Immature natural killer cell (primary cell): ENCODE data around the gene SLAIN2. TPM values are rescaled to one million over a fixed set of nuclear protein-coding genes. Genes with fewer than 3 reads are reported as not detected.

ENCODE experiments used
- DNase-seq, 3 donors: peaks; one replicate each; pipeline ENCODE4 v3.0.0; 2022; ENCODE audit warnings: mixed read lengths in 1 of 3
- H3K27ac Mint-ChIP-seq, 6 donors: one replicate each; pipeline ENCODE4 v1.8.0; 2020; ENCODE audit warnings: mixed read lengths in 6 of 6, mild to moderate bottlenecking in 5 of 6, inconsistent platforms in 4 of 6, moderate library complexity in 3 of 6
- H3K27me3 Mint-ChIP-seq, 3 donors: one replicate each; pipeline ENCODE4 v1.8.0; 2020 to 2021; ENCODE audit warnings: low read depth in 3 of 3, mild to moderate bottlenecking in 3 of 3, mixed read lengths in 3 of 3, moderate library complexity in 3 of 3, inconsistent platforms in 1 of 3
- H3K36me3 Mint-ChIP-seq, 3 donors: one replicate each; pipeline ENCODE4 v1.8.0; 2020; ENCODE audit warnings: mixed read lengths in 3 of 3, inconsistent platforms in 2 of 3, mild to moderate bottlenecking in 2 of 3
- H3K4me1 Mint-ChIP-seq, 2 donors: one replicate each; pipeline ENCODE4 v1.8.0; 2020; ENCODE audit warnings: inconsistent platforms in 2 of 2, mild to moderate bottlenecking in 2 of 2, mixed read lengths in 2 of 2, moderate library complexity in 1 of 2
- H3K4me3 Mint-ChIP-seq, 5 donors: one replicate each; pipeline ENCODE4 v1.8.0; 2020; ENCODE audit warnings: mild to moderate bottlenecking in 5 of 5, mixed read lengths in 5 of 5, inconsistent platforms in 3 of 5, moderate library complexity in 3 of 5
- H3K9me3 Mint-ChIP-seq, 6 donors: one replicate each; pipeline ENCODE4 v1.8.0; 2020; ENCODE audit warnings: mild to moderate bottlenecking in 6 of 6, mixed read lengths in 6 of 6, inconsistent platforms in 4 of 6, moderate library complexity in 3 of 6
- polyA plus RNA-seq, 3 donors: library from polyadenylated mRNA; unstranded; fragments of 300-500 nt; fragmentation: Illumina TruSeq; gene quantifications; one replicate each; pipeline ENCODE4 v1.2.3, GENCODE V29; 2021

Gene SLAIN2
- polyA plus RNA-seq, 3 donors from 2014 or later, result 15.0 to 36.5 (median 28.4) TPM

DNA sequence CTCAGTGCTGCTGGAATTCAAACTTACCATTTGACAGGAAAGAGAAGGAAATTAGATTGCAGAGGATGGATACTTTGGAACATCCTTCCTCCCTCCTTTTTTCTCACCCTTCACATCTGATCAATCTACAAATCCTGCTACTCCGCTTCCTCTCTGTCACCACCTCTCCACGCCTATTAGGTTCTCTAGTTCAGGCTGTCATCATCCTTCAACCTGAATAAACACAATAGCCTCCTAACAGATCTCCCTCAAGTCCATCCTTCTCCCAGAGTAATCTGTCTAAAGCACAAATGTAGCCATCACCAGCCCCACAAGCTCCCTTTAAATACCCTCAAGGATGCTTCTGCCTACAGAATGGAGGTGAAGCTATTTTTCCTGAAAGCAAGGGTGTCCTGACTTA, 20.0 kb upstream of the SLAIN2 start:
- DNase-seq, result no peak
- Mint-ChIP-seq H3K4me1 (no peaks in the 10 kb centered on the region), H3K9me3 (no peaks in the 10 kb centered on the region), H3K36me3 (no peaks in the 10 kb centered on the region), H3K27ac (no peak overlapping the region), H3K4me3 (no peak overlapping the region), H3K27me3 (peaks cover 0 to 9% (median 0%) of the 10 kb centered on the region in 3 donors)

- Mint-ChIP-seq H3K4me1 (no peaks in the 10 kb centered on the region), H3K27me3 (peaks cover 0 to 9% (median 0%) of the 10 kb centered on the region in 3 donors), H3K36me3 (no peaks in the 10 kb centered on the region), H3K4me3 (no peak overlapping the region), H3K9me3 (no peaks in the 10 kb centered on the region), H3K27ac (no peak overlapping the region)
- DNase-seq, result no peak
Observed at GRCh38 chr4:48322063-48322462, 19.3 kb upstream of the SLAIN2 start.

DNA sequence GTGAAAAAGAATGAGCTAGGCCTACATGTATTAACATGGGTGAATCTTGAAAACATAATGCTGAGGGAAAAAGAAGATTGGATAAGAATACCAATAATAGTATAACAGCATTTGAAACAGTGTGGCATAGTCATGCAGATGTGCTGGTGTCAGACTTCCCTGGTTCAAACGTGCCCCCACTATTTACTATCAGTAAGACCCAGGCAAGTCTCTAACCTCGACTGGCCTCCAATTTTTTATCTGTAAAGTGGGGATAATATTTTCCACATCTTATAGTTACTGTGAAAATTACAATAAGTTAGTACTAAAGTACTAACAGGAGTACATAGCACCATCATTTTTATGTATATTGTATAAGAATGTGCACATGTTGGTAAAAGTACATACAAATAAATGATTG, 17.0 kb upstream of the SLAIN2 start:
- no peaks in the 10 kb centered on the region for H3K9me3 Mint-ChIP-seq

GRCh38 chr4:48329193-48329592, 12.1 kb upstream of the SLAIN2 start:
- no peak overlapping the region for H3K27ac Mint-ChIP-seq
- H3K27me3 Mint-ChIP-seq, result peaks cover 0 to 17% (median 11%) of the 10 kb centered on the region in 3 donors

More for the DNA sequence above, 17.0 kb upstream of the SLAIN2 start:
- H3K36me3 Mint-ChIP-seq, result no peaks in the 10 kb centered on the region
- peaks cover 0 to 10% (median 9%) of the 10 kb centered on the region in 3 donors for H3K27me3 Mint-ChIP-seq
- no peak for DNase-seq
- no peaks in the 10 kb centered on the region for H3K4me1 Mint-ChIP-seq
- no peak overlapping the region for H3K4me3 Mint-ChIP-seq
- H3K27ac Mint-ChIP-seq, result no peak overlapping the region

DNA sequence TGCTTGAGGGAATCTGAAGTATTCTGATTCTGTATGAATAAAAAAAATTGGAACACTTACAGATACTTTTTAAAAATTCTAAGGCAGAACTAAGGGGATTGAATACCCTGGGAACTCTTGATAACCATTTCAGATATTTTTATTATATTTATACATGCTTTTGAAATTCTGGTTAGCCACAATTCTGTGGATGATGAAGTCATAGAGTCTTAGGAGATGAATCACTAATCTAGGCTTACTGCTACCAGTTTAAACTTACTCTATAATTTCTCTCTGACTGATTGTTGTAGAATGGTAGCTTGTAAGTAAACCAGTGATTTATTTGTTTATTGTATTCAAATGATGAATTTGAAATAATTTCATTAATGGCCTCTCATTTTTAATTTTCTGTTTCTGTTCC, 11.4 kb upstream of the SLAIN2 start:
- H3K27ac Mint-ChIP-seq, result no peak overlapping the region
- no peaks in the 10 kb centered on the region for H3K36me3 Mint-ChIP-seq
- H3K27me3 Mint-ChIP-seq, result peaks cover 0 to 17% (median 11%) of the 10 kb centered on the region in 3 donors
- H3K9me3 Mint-ChIP-seq, result no peaks in the 10 kb centered on the region
- no peak overlapping the region for H3K4me3 Mint-ChIP-seq
- DNase-seq, result no peak
- no peaks in the 10 kb centered on the region for H3K4me1 Mint-ChIP-seq

More at GRCh38 chr4:48329193-48329592, 12.1 kb upstream of the SLAIN2 start:
- no peaks in the 10 kb centered on the region for H3K36me3 Mint-ChIP-seq
- no peaks in the 10 kb centered on the region for H3K4me1 Mint-ChIP-seq
- no peaks in the 10 kb centered on the region for H3K9me3 Mint-ChIP-seq
- DNase-seq, result no peak
- H3K4me3 Mint-ChIP-seq, result no peak overlapping the region

GRCh38 chr4:48331577-48332330, 9.6 kb upstream of the SLAIN2 start:
- no peaks in the 10 kb centered on the region for H3K36me3 Mint-ChIP-seq
- H3K4me1 Mint-ChIP-seq, result no peaks in the 10 kb centered on the region
- no peak overlapping the region for H3K27ac Mint-ChIP-seq
- no peaks in the 10 kb centered on the region for H3K9me3 Mint-ChIP-seq
- H3K27me3 Mint-ChIP-seq, result peaks cover 0 to 17% (median 10%) of the 10 kb centered on the region in 3 donors
- H3K4me3 Mint-ChIP-seq, result no peak overlapping the region
- no peak for DNase-seq

DNA sequence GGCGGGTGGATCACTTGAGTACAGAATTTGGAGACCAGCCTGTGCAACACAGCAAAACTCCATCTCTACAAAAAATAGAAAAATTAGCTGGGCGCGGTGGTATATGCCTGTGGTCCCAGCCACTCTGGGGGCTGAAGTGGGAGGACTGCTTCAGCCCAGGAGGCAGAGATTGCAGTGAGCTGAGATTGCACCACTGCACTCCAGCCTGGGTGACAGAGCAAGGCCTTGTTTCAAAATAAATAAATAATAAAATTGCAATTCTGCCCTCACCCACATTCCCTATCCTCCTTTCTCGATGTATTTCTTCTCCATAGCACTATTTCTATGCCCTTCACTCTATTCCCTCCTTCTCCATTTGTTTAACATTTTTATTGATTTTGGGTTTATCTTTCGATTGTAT, 8.7 kb upstream of the SLAIN2 start:
- H3K9me3 Mint-ChIP-seq, result no peaks in the 10 kb centered on the region

GRCh38 chr4:48333587-48333986, 7.7 kb upstream of the SLAIN2 start:
- Mint-ChIP-seq H3K4me3 (no peak overlapping the region), H3K27ac (no peak overlapping the region), H3K27me3 (peaks cover 0 to 7% (median 4%) of the 10 kb centered on the region in 3 donors), H3K9me3 (no peaks in the 10 kb centered on the region), H3K4me1 (no peaks in the 10 kb centered on the region), H3K36me3 (no peaks in the 10 kb centered on the region)
- DNase-seq, result no peak

More for the DNA sequence above, 8.7 kb upstream of the SLAIN2 start:
- Mint-ChIP-seq H3K4me3 (no peak overlapping the region), H3K27ac (no peak overlapping the region), H3K36me3 (no peaks in the 10 kb centered on the region), H3K4me1 (no peaks in the 10 kb centered on the region), H3K27me3 (peaks cover 0 to 14% (median 9%) of the 10 kb centered on the region in 3 donors)
- DNase-seq, result no peak

DNA sequence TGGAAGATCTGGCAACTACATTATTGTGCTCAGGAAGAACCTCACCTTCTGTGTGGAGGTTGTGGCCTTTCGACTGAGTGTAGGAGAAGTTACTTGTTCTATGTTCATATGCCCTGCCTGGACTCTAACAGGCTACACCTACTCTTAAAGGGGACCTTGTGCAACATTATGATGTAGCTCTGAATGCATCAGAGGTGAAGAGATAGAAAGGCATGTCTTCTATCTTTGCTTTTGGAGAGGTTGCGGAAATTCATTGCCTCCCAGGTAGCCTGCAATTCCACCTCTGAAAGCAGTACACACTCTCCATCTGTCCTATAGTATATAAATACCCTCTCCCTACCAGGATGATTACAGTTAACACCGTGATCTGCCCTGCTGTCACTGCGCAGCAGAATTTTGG, 7.1 kb upstream of the SLAIN2 start:
- no peak for DNase-seq
- Mint-ChIP-seq H3K4me3 (no peak overlapping the region), H3K36me3 (no peaks in the 10 kb centered on the region), H3K4me1 (no peaks in the 10 kb centered on the region), H3K27me3 (peaks cover 0 to 7% (median 4%) of the 10 kb centered on the region in 3 donors), H3K27ac (no peak overlapping the region), H3K9me3 (no peaks in the 10 kb centered on the region)

DNA sequence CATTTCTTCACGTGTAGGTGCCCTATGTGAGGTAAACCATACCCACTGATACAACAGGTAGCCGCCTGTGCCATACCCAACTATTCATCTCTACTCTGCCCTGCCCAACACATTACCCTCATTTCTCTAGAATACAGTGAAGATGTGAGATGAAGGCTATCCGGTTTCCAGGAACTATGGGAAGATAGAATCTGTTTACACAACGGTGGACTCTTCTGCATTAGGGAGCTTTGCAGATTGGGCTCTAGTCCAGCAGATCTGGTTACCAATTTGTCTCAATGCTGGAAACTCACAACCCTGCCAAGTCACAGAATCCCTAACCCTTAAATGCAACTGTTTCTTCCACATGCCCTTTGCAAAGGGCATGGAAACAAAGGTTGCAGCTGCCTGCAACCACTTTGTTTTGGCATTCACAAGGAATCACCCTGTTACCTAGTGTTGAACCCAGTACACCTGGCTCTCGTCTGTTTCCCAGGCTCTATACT, 6.4 kb upstream of the SLAIN2 start:
- Mint-ChIP-seq H3K27ac (no peak overlapping the region), H3K4me1 (peaks cover 0 to 2% of the 10 kb centered on the region in 2 donors), H3K4me3 (no peak overlapping the region), H3K27me3 (peaks cover 0 to 7% (median 4%) of the 10 kb centered on the region in 3 donors), H3K36me3 (no peaks in the 10 kb centered on the region), H3K9me3 (no peaks in the 10 kb centered on the region)
- no peak for DNase-seq

- peaks cover 10 to 13% of the 10 kb centered on the region in 2 donors for H3K4me1 Mint-ChIP-seq
- no peaks in the 10 kb centered on the region for H3K9me3 Mint-ChIP-seq
- peaks cover 2 to 9% (median 2%) of the 10 kb centered on the region in 3 donors for H3K27me3 Mint-ChIP-seq
- no peak overlapping the region for H3K27ac Mint-ChIP-seq
- no peak for DNase-seq
- H3K36me3 Mint-ChIP-seq, result no peaks in the 10 kb centered on the region
- no peak overlapping the region for H3K4me3 Mint-ChIP-seq
Observed at GRCh38 chr4:48336146-48336870, 5.0 kb upstream of the SLAIN2 start.

- peaks cover 17 to 20% of the 10 kb centered on the region in 2 donors for H3K4me1 Mint-ChIP-seq
- H3K36me3 Mint-ChIP-seq, result no peaks in the 10 kb centered on the region
- no peak overlapping the region for H3K4me3 Mint-ChIP-seq
- DNase-seq, result no peak
- no peaks in the 10 kb centered on the region for H3K9me3 Mint-ChIP-seq
- no peak overlapping the region for H3K27ac Mint-ChIP-seq
- peaks cover 2 to 11% (median 5%) of the 10 kb centered on the region in 3 donors for H3K27me3 Mint-ChIP-seq
Observed at GRCh38 chr4:48337731-48338130, 3.6 kb upstream of the SLAIN2 start.

GRCh38 chr4:48339642-48340041, 1.7 kb upstream of the SLAIN2 start:
- peak overlapping the region in 3 of 5 donors; percentile 91 to 97 (median 95) for H3K4me3 Mint-ChIP-seq
- H3K9me3 Mint-ChIP-seq, result no peaks in the 10 kb centered on the region
- H3K36me3 Mint-ChIP-seq, result no peaks in the 10 kb centered on the region
- peaks cover 35 to 39% of the 10 kb centered on the region in 2 donors for H3K4me1 Mint-ChIP-seq
- DNase-seq, result no peak
- peaks cover 2 to 8% (median 5%) of the 10 kb centered on the region in 3 donors for H3K27me3 Mint-ChIP-seq
- H3K27ac Mint-ChIP-seq, result peak overlapping the region in 4 of 6 donors; percentile 57 to 97 (median 80)
